ENCODE data around the gene HMGXB4.
"Not testable (repeated sequence)": the region's sequence is repeated elsewhere in the genome, so short reads cannot be mapped to it uniquely, and the experiment has no call there.

HMGXB4 gene

GRCh38 chr22:35257321-35258190, at the start of gene HMGXB4:
Gene HMGXB4, plus strand, starts transcription at chr22:35257493. Its CDS starts 4,898 bp downstream, at chr22:35262391.
- in situ Hi-C loops (cut with HindIII; ENCODE audit: low sequenced_read_pairs): no loop called here

GRCh38 chr22:35208003-35208402, 49.3 kb upstream of the HMGXB4 start:
- in situ Hi-C loops (cut with HindIII; ENCODE audit: low sequenced_read_pairs): no loop called here

GRCh38 chr22:35209203-35209602, 48.1 kb upstream of the HMGXB4 start:
- in situ Hi-C loops (cut with HindIII; ENCODE audit: low sequenced_read_pairs): no loop called here

- in situ Hi-C loops (cut with HindIII; ENCODE audit: low sequenced_read_pairs): no loop called here
These were observed 45.3 kb upstream of the HMGXB4 start for GRCh38 chr22:35212009-35212408.

- in situ Hi-C loops (cut with HindIII; ENCODE audit: low sequenced_read_pairs): no loop called here
These were observed 44.3 kb upstream of the HMGXB4 start for GRCh38 chr22:35212996-35213395.

- in situ Hi-C loops (cut with HindIII; ENCODE audit: low sequenced_read_pairs): no loop called here
These were observed 42.3 kb upstream of the HMGXB4 start for GRCh38 chr22:35214968-35215367.

- in situ Hi-C loops (cut with HindIII; ENCODE audit: low sequenced_read_pairs): no loop called here
These were observed 41.3 kb upstream of the HMGXB4 start for GRCh38 chr22:35215993-35216392.

GRCh38 chr22:35217527-35217926, 39.8 kb upstream of the HMGXB4 start:
- in situ Hi-C loops (cut with HindIII; ENCODE audit: low sequenced_read_pairs): no loop called here

- in situ Hi-C loops (cut with HindIII; ENCODE audit: low sequenced_read_pairs): no loop called here
These were observed 39.2 kb upstream of the HMGXB4 start for GRCh38 chr22:35218079-35218478.

- in situ Hi-C loops (cut with HindIII; ENCODE audit: low sequenced_read_pairs): no loop called here
These were observed 38.3 kb upstream of the HMGXB4 start for GRCh38 chr22:35219012-35219411.

- in situ Hi-C loops (cut with HindIII; ENCODE audit: low sequenced_read_pairs): no loop called here
These were observed 37.1 kb upstream of the HMGXB4 start for GRCh38 chr22:35220221-35220620.

- in situ Hi-C loops (cut with HindIII; ENCODE audit: low sequenced_read_pairs): no loop called here
These were observed 32.3 kb upstream of the HMGXB4 start for GRCh38 chr22:35225010-35225409.

GRCh38 chr22:35226958-35227647, 30.2 kb upstream of the HMGXB4 start:
- in situ Hi-C loops (cut with HindIII; ENCODE audit: low sequenced_read_pairs): no loop called here

- in situ Hi-C loops (cut with HindIII; ENCODE audit: low sequenced_read_pairs): no loop called here
These were observed 27.4 kb upstream of the HMGXB4 start for GRCh38 chr22:35229865-35230264.

- in situ Hi-C loops (cut with HindIII; ENCODE audit: low sequenced_read_pairs): no loop called here
These were observed 26.9 kb upstream of the HMGXB4 start for GRCh38 chr22:35230417-35230816.

GRCh38 chr22:35230839-35231584, 26.3 kb upstream of the HMGXB4 start:
- in situ Hi-C loops (cut with HindIII; ENCODE audit: low sequenced_read_pairs): no loop called here

GRCh38 chr22:35231585-35232084, 25.7 kb upstream of the HMGXB4 start:
- in situ Hi-C loops (cut with HindIII; ENCODE audit: low sequenced_read_pairs): no loop called here

GRCh38 chr22:35238749-35239148, 18.5 kb upstream of the HMGXB4 start:
- in situ Hi-C loops (cut with HindIII; ENCODE audit: low sequenced_read_pairs): not testable (repeated sequence)

GRCh38 chr22:35244507-35244906, 12.8 kb upstream of the HMGXB4 start:
- in situ Hi-C loops (cut with HindIII; ENCODE audit: low sequenced_read_pairs): not testable (repeated sequence)

- in situ Hi-C loops (cut with HindIII; ENCODE audit: low sequenced_read_pairs): no loop called here
These were observed 7.1 kb upstream of the HMGXB4 start for GRCh38 chr22:35250156-35250555.

- in situ Hi-C loops (cut with HindIII; ENCODE audit: low sequenced_read_pairs): no loop called here
These were observed 3.3 kb upstream of the HMGXB4 start for GRCh38 chr22:35253946-35254345.
